Epithelial cell of proximal tubule (primary cell): ENCODE data around the gene ASIC4. TPM values are rescaled to one million over a fixed set of nuclear protein-coding genes. Genes with fewer than 3 reads are reported as not detected.

Experiments used
- DNase-seq: peaks from one replicate; pipeline ENCODE4 v3.0.0-alpha.2; 2011; ENCODE audit warnings: low read depth
- H3K4me3 ChIP-seq: 2 replicates; pipeline ENCODE4 v1.5.1; 2011; ENCODE audit warnings: low read depth, mild to moderate bottlenecking, low read length
- total RNA-seq: library from RNA; depleted of rRNA; stranded (reverse); fragments of >200 nt; gene quantifications from 2 replicates; pipeline ENCODE4 v1.2.3, GENCODE V29; 2015
- TF ChIP-seq, protein P1 (sequence below): conservative IDR thresholded peaks from 2 replicates; pipeline ENCODE4 v1.5.1; 2012; ENCODE audit warnings: low read depth, mild to moderate bottlenecking, low read length

The ASIC4 gene
- total RNA-seq, 1 donor from 2014 or later = not detected

- TF ChIP-seq, protein P1, sequence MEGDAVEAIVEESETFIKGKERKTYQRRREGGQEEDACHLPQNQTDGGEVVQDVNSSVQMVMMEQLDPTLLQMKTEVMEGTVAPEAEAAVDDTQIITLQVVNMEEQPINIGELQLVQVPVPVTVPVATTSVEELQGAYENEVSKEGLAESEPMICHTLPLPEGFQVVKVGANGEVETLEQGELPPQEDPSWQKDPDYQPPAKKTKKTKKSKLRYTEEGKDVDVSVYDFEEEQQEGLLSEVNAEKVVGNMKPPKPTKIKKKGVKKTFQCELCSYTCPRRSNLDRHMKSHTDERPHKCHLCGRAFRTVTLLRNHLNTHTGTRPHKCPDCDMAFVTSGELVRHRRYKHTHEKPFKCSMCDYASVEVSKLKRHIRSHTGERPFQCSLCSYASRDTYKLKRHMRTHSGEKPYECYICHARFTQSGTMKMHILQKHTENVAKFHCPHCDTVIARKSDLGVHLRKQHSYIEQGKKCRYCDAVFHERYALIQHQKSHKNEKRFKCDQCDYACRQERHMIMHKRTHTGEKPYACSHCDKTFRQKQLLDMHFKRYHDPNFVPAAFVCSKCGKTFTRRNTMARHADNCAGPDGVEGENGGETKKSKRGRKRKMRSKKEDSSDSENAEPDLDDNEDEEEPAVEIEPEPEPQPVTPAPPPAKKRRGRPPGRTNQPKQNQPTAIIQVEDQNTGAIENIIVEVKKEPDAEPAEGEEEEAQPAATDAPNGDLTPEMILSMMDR = no peak
- DNase-seq = no peak
- no peak overlapping the region for H3K4me3 ChIP-seq
Observed at GRCh38 chr2:219506802-219507526, 7.3 kb upstream of the ASIC4 start.

- no peak for DNase-seq
- no peak overlapping the region for H3K4me3 ChIP-seq
- TF ChIP-seq, protein P1 = no peak
Observed at GRCh38 chr2:219507581-219508443, 6.5 kb upstream of the ASIC4 start.

GRCh38 chr2:219508444-219508734 is 5.9 kb upstream of the ASIC4 start:
- TF ChIP-seq, protein P1 = no peak

GRCh38 chr2:219508971-219509779 is 5.1 kb upstream of the ASIC4 start:
- DNase-seq = no peak
- TF ChIP-seq, protein P1 = no peak
- no peak overlapping the region for H3K4me3 ChIP-seq

More at GRCh38 chr2:219508444-219508734, 5.9 kb upstream of the ASIC4 start:
- H3K4me3 ChIP-seq = no peak overlapping the region
- DNase-seq = no peak

DNA sequence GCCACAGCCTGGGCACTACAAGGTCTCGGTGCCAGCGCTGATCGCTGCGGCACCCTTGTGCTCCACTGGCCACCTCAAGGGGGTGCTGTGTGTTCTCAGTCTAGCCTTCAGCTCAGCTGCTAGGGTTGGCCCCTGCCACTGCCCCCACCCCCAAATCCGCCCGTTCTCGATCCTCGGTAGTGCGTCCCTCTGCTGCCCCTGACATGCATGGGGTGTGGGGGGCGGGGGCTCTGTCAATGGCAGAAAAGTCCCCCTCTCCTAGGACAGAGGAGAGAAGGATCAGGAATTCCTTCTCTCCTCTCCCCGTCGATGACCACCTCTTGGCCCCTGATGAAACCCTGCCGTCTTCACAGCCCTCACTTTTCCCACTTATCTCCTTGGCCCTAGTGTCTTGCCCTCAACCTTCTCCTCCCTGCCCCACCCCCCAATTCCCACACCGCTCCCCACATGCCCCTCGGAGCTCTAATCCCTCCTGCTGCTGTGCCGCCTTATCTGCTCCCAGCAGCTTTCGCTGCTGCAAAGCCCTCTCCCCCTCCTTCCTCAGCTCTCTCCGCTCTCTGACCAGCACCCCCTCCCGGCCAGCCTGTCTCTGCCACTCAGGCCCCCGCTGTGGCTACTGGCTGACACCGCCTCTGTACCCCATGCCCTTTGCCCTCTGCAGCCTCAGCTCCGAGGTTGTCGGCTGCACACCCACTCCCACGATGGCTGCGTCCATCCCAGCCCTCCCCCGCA is 4.3 kb upstream of the ASIC4 start:
- TF ChIP-seq, protein P1 = peak; percentile 78
- DNase-seq = no peak
- peak overlapping the region; percentile 39 for H3K4me3 ChIP-seq

DNA sequence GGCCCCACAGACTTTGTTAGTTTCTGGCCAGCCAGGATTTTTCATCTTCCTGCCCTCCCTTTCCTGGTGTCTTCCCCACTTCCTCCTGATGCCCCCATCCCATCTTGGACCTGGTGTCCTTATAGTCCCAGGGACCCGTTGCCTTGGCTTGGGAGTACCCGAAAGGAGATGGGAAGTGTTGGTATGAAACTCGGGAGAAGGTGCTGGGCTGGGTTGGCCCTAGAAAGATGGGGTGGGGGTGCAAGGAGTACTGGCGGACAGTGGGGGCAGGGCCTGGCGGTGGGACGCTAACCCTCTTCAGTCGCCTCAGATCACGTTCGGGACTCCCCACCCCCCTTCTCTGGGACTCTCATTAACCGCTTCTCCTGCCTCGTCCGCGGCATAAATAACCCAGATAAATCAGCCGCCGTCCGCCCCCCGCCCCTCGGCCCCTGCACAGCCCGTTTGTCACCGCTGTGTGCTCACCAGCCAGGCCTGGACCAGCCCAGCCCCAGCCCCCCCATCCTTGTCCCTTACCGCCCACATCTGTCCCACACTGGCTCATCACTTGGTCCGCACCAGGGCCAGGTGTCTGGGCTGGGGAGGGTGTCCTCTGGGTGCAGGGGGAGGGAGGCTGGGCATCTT is 3.7 kb upstream of the ASIC4 start:
- H3K4me3 ChIP-seq = no peak overlapping the region
- DNase-seq = no peak
- TF ChIP-seq, protein P1 = no peak
